Mammary epithelial cell (primary cell): ENCODE results near the gene MARCHF10.
"Not testable (repeated sequence)": the region's sequence is repeated elsewhere in the genome, so short reads cannot be mapped to it uniquely, and the experiment has no call there.

Source experiments
- EZH2 ChIP-seq: IDR thresholded peaks from 2 replicates; pipeline ENCODE4 v1.6.1; 2012; ENCODE audit warnings: low read length, inconsistent platforms, borderline replicate concordance
- TF ChIP-seq, protein P1 (sequence below), 2 donors: IDR thresholded peaks in 1 of 2; conservative IDR thresholded peaks in 1 of 2; 2 replicates each; pipeline ENCODE4 v1.5.1; 2011 to 2012; ENCODE audit warnings: inconsistent platforms in 2 of 2, low read length in 2 of 2, mild to moderate bottlenecking in 2 of 2, control low read depth in 1 of 2, low read depth in 1 of 2; ENCODE audit not compliant: insufficient read depth in 1 of 2; ENCODE audit errors: extremely low read depth in 1 of 2

DNA sequence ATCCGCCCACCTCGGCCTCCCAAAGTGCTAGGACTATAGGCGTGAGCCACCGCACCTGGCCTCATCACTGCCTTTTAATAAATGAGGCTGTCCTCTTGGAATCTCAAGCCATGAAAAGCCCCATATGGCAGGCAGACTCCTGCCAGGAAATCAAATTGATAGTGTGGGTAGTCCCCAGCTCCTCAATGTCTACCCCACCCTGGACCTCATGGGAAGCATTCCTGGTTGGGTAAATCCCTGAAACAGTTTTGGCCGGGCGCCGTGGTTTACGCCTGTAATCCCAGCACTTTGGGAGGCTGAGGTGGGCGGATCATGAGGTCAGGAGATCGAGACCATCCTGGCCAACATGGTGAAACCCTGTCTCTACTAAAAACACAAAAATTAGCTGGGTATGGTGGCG is 109.7 kb downstream of the MARCHF10 start:
- TF ChIP-seq, protein P1, sequence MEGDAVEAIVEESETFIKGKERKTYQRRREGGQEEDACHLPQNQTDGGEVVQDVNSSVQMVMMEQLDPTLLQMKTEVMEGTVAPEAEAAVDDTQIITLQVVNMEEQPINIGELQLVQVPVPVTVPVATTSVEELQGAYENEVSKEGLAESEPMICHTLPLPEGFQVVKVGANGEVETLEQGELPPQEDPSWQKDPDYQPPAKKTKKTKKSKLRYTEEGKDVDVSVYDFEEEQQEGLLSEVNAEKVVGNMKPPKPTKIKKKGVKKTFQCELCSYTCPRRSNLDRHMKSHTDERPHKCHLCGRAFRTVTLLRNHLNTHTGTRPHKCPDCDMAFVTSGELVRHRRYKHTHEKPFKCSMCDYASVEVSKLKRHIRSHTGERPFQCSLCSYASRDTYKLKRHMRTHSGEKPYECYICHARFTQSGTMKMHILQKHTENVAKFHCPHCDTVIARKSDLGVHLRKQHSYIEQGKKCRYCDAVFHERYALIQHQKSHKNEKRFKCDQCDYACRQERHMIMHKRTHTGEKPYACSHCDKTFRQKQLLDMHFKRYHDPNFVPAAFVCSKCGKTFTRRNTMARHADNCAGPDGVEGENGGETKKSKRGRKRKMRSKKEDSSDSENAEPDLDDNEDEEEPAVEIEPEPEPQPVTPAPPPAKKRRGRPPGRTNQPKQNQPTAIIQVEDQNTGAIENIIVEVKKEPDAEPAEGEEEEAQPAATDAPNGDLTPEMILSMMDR (conservative IDR thresholded peaks at IDR 0.05 in 1 of 2, IDR thresholded peaks at IDR 0.05 in 1 of 2; ENCODE audit: extremely low read depth in 1 of 2, insufficient read depth in 1 of 2, low read depth in 1 of 2, low read length in 2 of 2) = not testable (repeated sequence)
- TF ChIP-seq EZH2 = not testable (repeated sequence)
